T-cell (primary cell): ENCODE data around the gene FHOD3. TPM values are rescaled to one million over a fixed set of nuclear protein-coding genes. Genes with fewer than 3 reads are reported as not detected.

ENCODE experiments used
- ATAC-seq, 4 experiments: fragments of 200-7000 bp in 3 of 4; fragments of 150-1000 bp in 1 of 4; cut with Tn5 transposase; replicated peaks in 1 of 4; 1 replicate in 3 of 4; 2 replicates in 1 of 4; pipeline ENCODE4 v1.10.0; 2021; ENCODE audit warnings: moderate library complexity in 3 of 4, mild to moderate bottlenecking in 2 of 4, moderate number of reproducible peaks in 1 of 4
- CTCF ChIA-PET, 2 donors: fragments of 300-600 bp; sonication (Branson Sonifier 250); formaldehyde crosslinking; loops; one replicate each; lab custom pipeline; 2022; ENCODE audit warnings: antibody characterized with exemption in 2 of 2; lab: Charles Lee
- POLR2A ChIA-PET, 2 donors: fragments of 300-600 bp; sonication (Branson Sonifier 250); formaldehyde crosslinking; loops; one replicate each; lab custom pipeline; 2022; ENCODE audit warnings: antibody characterized with exemption in 2 of 2; lab: Charles Lee
- DNase-seq, 35 experiments: peaks; one replicate each; pipeline versions ENCODE4 v3.0.0 to v3.0.0-alpha.2; 2013 to 2023
- H3K27ac ChIP-seq: one replicate; pipeline ENCODE4 v1.5.1; 2013; ENCODE audit warnings: low read length
- H3K27me3 ChIP-seq, 2 experiments: replicated peaks in 1 of 2; 1 replicate in 1 of 2; 2 replicates in 1 of 2; pipeline versions ENCODE4 v1.6.1 to v1.7.0; 2013; ENCODE audit warnings: low read length in 1 of 2, mixed read lengths in 1 of 2; ENCODE audit not compliant: control insufficient read depth in 2 of 2, insufficient read depth in 2 of 2; ENCODE audit errors: extremely low read depth in 1 of 2
- H3K36me3 ChIP-seq, 2 donors: 1 replicate in 1 of 2; 2 replicates in 1 of 2; pipeline versions ENCODE4 v1.6.1 to v1.7.0; 2013; ENCODE audit warnings: low read length in 1 of 2; ENCODE audit not compliant: control insufficient read depth in 2 of 2, insufficient read depth in 1 of 2; ENCODE audit errors: extremely low read depth in 1 of 2
- H3K4me1 ChIP-seq, 2 experiments: 1 replicate in 1 of 2; 2 replicates in 1 of 2; pipeline versions ENCODE4 v1.6.1 to v1.7.0; 2013; ENCODE audit warnings: low read length in 2 of 2, mixed read lengths in 1 of 2; ENCODE audit not compliant: insufficient read depth in 2 of 2, control insufficient read depth in 1 of 2; ENCODE audit errors: extremely low read depth in 1 of 2
- H3K4me3 ChIP-seq, 2 donors: 1 replicate in 1 of 2; 2 replicates in 1 of 2; pipeline versions ENCODE4 v1.5.1 to v1.7.0; 2013; ENCODE audit warnings: mild to moderate bottlenecking in 2 of 2, low read length in 1 of 2, moderate library complexity in 1 of 2; ENCODE audit not compliant: control insufficient read depth in 1 of 2; ENCODE audit errors: extremely low read depth in 1 of 2
- H3K9me3 ChIP-seq: 2 replicates; pipeline ENCODE4 v1.7.0; 2013
- H3K27ac Mint-ChIP-seq, 2 donors: one replicate each; pipeline ENCODE4 v1.8.0; 2020 to 2021; ENCODE audit warnings: mild to moderate bottlenecking in 2 of 2, mixed read lengths in 2 of 2
- H3K27me3 Mint-ChIP-seq, 2 donors: one replicate each; pipeline ENCODE4 v1.8.0; 2021 to 2022; ENCODE audit warnings: mixed read lengths in 2 of 2
- H3K36me3 Mint-ChIP-seq: one replicate; pipeline ENCODE4 v1.8.0; 2021; ENCODE audit warnings: mixed read lengths
- H3K4me1 Mint-ChIP-seq, 3 donors: one replicate each; pipeline ENCODE4 v1.8.0; 2020 to 2022; ENCODE audit warnings: mixed read lengths in 3 of 3, mild to moderate bottlenecking in 1 of 3
- H3K4me3 Mint-ChIP-seq, 3 donors: one replicate each; pipeline ENCODE4 v1.8.0; 2020 to 2022; ENCODE audit warnings: mild to moderate bottlenecking in 3 of 3, mixed read lengths in 3 of 3, moderate library complexity in 3 of 3
- H3K9me3 Mint-ChIP-seq, 3 donors: one replicate each; pipeline ENCODE4 v1.8.0; 2020 to 2022; ENCODE audit warnings: mixed read lengths in 3 of 3
- WGBS: methylation state at CpG from one replicate; pipeline ENCODE4 v1.1.5; 2013; ENCODE audit warnings: missing lambda C conversion rate; ENCODE audit not compliant: insufficient coverage; 5-methylcytosine and 5-hydroxymethylcytosine counted together
- total RNA-seq, 35 experiments: library from RNA in 6 of 35; stranded (reverse) in 6 of 35; fragments of 120-200 nt in 1 of 35; gene quantifications; one replicate each; pipeline versions ENCODE4 v1.2.1 to v1.2.4 and lab custom pipeline; 2013 to 2026

The FHOD3 gene
- total RNA-seq, 5 donors from 2014 or later (not counting 1 experiment from before 2014, with no cell fraction given), result 0.06 TPM; not detected in 4

- peaks cover 0 to 3% of the 10 kb centered on the region in 2 experiments for H3K27me3 ChIP-seq
- 91% methylated on average over 1 of the region's 2 CpGs for WGBS
Observed at GRCh38 chr18:36697905-36698304, 400.4 kb downstream of the FHOD3 start.

GRCh38 chr18:36700955-36701354, 403.4 kb downstream of the FHOD3 start:
- Histone ChIP-seq H3K27ac (no peak overlapping the region), H3K4me3 (no peak overlapping the region), H3K36me3 (no peaks in the 10 kb centered on the region), H3K27me3 (peaks cover 0 to 7% of the 10 kb centered on the region in 2 experiments), H3K9me3 (no peaks in the 10 kb centered on the region), H3K4me1 (no peaks in the 10 kb centered on the region)
- no peaks in the 10 kb centered on the region for H3K36me3 Mint-ChIP-seq
- H3K4me1 Mint-ChIP-seq, result no peaks in the 10 kb centered on the region
- no peak overlapping the region for H3K27ac Mint-ChIP-seq
- ChIA-PET CTCF (no interaction called here), POLR2A (no interaction called here)
- H3K9me3 Mint-ChIP-seq, result no peaks in the 10 kb centered on the region
- WGBS, result 92% methylated on average over 3 of the region's 4 CpGs
- no peak for DNase-seq
- H3K4me3 Mint-ChIP-seq, result no peak overlapping the region
- peaks cover 17 to 18% of the 10 kb centered on the region in 2 donors for H3K27me3 Mint-ChIP-seq
- no peak for ATAC-seq

More at GRCh38 chr18:36697905-36698304, 400.4 kb downstream of the FHOD3 start:
- no peaks in the 10 kb centered on the region for H3K4me1 ChIP-seq
- no peaks in the 10 kb centered on the region for H3K36me3 Mint-ChIP-seq
- H3K36me3 ChIP-seq, result no peaks in the 10 kb centered on the region
- no peaks in the 10 kb centered on the region for H3K4me1 Mint-ChIP-seq
- no peak overlapping the region for H3K4me3 Mint-ChIP-seq
- no peak for ATAC-seq
- no peaks in the 10 kb centered on the region for H3K9me3 Mint-ChIP-seq
- H3K27ac ChIP-seq, result no peak overlapping the region
- ChIA-PET CTCF (no interaction called here), POLR2A (no interaction called here)
- H3K27ac Mint-ChIP-seq, result no peak overlapping the region
- no peaks in the 10 kb centered on the region for H3K9me3 ChIP-seq
- no peak for DNase-seq
- no peak overlapping the region for H3K4me3 ChIP-seq
- H3K27me3 Mint-ChIP-seq, result peaks cover 2 to 6% of the 10 kb centered on the region in 2 donors

GRCh38 chr18:36702401-36703013, 405.0 kb downstream of the FHOD3 start:
- no peaks in the 10 kb centered on the region for H3K4me1 Mint-ChIP-seq
- Histone ChIP-seq H3K4me3 (no peak overlapping the region), H3K27ac (no peak overlapping the region), H3K36me3 (no peaks in the 10 kb centered on the region), H3K27me3 (peaks cover 0 to 13% of the 10 kb centered on the region in 2 experiments), H3K9me3 (no peaks in the 10 kb centered on the region), H3K4me1 (no peaks in the 10 kb centered on the region)
- no peak overlapping the region for H3K27ac Mint-ChIP-seq
- 76% methylated on average over 2 of the region's 10 CpGs for WGBS
- H3K36me3 Mint-ChIP-seq, result no peaks in the 10 kb centered on the region
- ATAC-seq (no peak), DNase-seq (no peak)
- POLR2A ChIA-PET, result no interaction called here
- H3K9me3 Mint-ChIP-seq, result no peaks in the 10 kb centered on the region
- CTCF ChIA-PET, result no interaction called here
- H3K27me3 Mint-ChIP-seq, result peaks cover 21 to 25% of the 10 kb centered on the region in 2 donors
- H3K4me3 Mint-ChIP-seq, result no peak overlapping the region

GRCh38 chr18:36704156-36704555, 406.6 kb downstream of the FHOD3 start:
- Mint-ChIP-seq H3K9me3 (no peaks in the 10 kb centered on the region), H3K27me3 (peaks cover 21 to 36% of the 10 kb centered on the region in 2 donors), H3K27ac (no peak overlapping the region), H3K4me3 (no peak overlapping the region), H3K4me1 (no peaks in the 10 kb centered on the region), H3K36me3 (no peaks in the 10 kb centered on the region)
- no peak for DNase-seq
- Histone ChIP-seq H3K27me3 (peaks cover 0 to 25% of the 10 kb centered on the region in 2 experiments), H3K4me3 (no peak overlapping the region), H3K9me3 (no peaks in the 10 kb centered on the region), H3K36me3 (no peaks in the 10 kb centered on the region), H3K27ac (no peak overlapping the region), H3K4me1 (no peaks in the 10 kb centered on the region)
- whole genome bisulfite sequencing, result 91% methylated on average over 4 of the region's 6 CpGs
- POLR2A ChIA-PET, result no interaction called here
- CTCF ChIA-PET, result no interaction called here
- no peak for ATAC-seq

- Mint-ChIP-seq H3K4me1 (no peaks in the 10 kb centered on the region), H3K36me3 (no peaks in the 10 kb centered on the region), H3K27me3 (peaks cover 17 to 36% of the 10 kb centered on the region in 2 donors), H3K9me3 (no peaks in the 10 kb centered on the region), H3K4me3 (no peak overlapping the region), H3K27ac (no peak overlapping the region)
- POLR2A ChIA-PET, result no interaction called here
- CTCF ChIA-PET, result no interaction called here
- Histone ChIP-seq H3K27ac (no peak overlapping the region), H3K4me3 (no peak overlapping the region), H3K36me3 (no peaks in the 10 kb centered on the region), H3K27me3 (peaks cover 0 to 28% of the 10 kb centered on the region in 2 experiments), H3K4me1 (no peaks in the 10 kb centered on the region), H3K9me3 (no peaks in the 10 kb centered on the region)
- DNase-seq, result no peak
- 55% methylated on average over 1 of the region's 8 CpGs for WGBS
- no peak for ATAC-seq
Observed at GRCh38 chr18:36706134-36706881, 408.8 kb downstream of the FHOD3 start.

GRCh38 chr18:36708366-36708765, 410.9 kb downstream of the FHOD3 start:
- Mint-ChIP-seq H3K4me3 (no peak overlapping the region), H3K27me3 (peaks cover 12 to 37% of the 10 kb centered on the region in 2 donors), H3K4me1 (no peaks in the 10 kb centered on the region), H3K9me3 (no peaks in the 10 kb centered on the region), H3K36me3 (no peaks in the 10 kb centered on the region), H3K27ac (no peak overlapping the region)
- no peak overlapping the region for H3K4me3 ChIP-seq
- CTCF ChIA-PET, result no interaction called here
- POLR2A ChIA-PET, result no interaction called here
- DNase-seq, result no peak
- H3K9me3 ChIP-seq, result no peaks in the 10 kb centered on the region
- H3K27ac ChIP-seq, result no peak overlapping the region
- H3K27me3 ChIP-seq, result peaks cover 0 to 28% of the 10 kb centered on the region in 2 experiments
- H3K4me1 ChIP-seq, result no peaks in the 10 kb centered on the region
- 81% methylated on average over 4 of the region's 4 CpGs for WGBS
- no peak for ATAC-seq
- H3K36me3 ChIP-seq, result no peaks in the 10 kb centered on the region
